Activated naive CD4-positive, alpha-beta T cell treated with anti-CD3 and anti-CD28 coated beads, Interleukin-2, amount 50 U/mL, for 72 hours (primary cell): Measurements from ENCODE around the gene CNKSR3. TPM values are rescaled to one million over a fixed set of nuclear protein-coding genes. Genes with fewer than 3 reads are reported as not detected.

Source experiments
- ATAC-seq, 2 donors: fragments of 150-1000 bp; cut with Tn5 transposase; 2 replicates each; pipeline ENCODE4 v1.10.0; 2021; ENCODE audit warnings: mild to moderate bottlenecking in 2 of 2, moderate library complexity in 2 of 2
- DNase-seq, 2 donors: peaks; one replicate each; pipeline ENCODE4 v3.0.0; 2021 to 2022; ENCODE audit warnings: low spot score in 2 of 2
- H3K27ac Mint-ChIP-seq, 2 donors: one replicate each; pipeline ENCODE4 v1.8.0; 2022; ENCODE audit warnings: mild to moderate bottlenecking in 2 of 2, mixed read lengths in 2 of 2
- H3K36me3 Mint-ChIP-seq, 2 donors: one replicate each; pipeline ENCODE4 v1.8.0; 2022; ENCODE audit warnings: mixed read lengths in 2 of 2
- H3K9me3 Mint-ChIP-seq, 2 donors: one replicate each; pipeline ENCODE4 v1.8.0; 2022; ENCODE audit warnings: mixed read lengths in 2 of 2
- total RNA-seq, 2 donors: library from RNA; stranded (reverse); gene quantifications; one replicate each; pipeline ENCODE4 v1.2.3, GENCODE V29; 2022

Gene CNKSR3
- total RNA-seq, 2 donors from 2014 or later, result 0.78 TPM; not detected in 1

DNA sequence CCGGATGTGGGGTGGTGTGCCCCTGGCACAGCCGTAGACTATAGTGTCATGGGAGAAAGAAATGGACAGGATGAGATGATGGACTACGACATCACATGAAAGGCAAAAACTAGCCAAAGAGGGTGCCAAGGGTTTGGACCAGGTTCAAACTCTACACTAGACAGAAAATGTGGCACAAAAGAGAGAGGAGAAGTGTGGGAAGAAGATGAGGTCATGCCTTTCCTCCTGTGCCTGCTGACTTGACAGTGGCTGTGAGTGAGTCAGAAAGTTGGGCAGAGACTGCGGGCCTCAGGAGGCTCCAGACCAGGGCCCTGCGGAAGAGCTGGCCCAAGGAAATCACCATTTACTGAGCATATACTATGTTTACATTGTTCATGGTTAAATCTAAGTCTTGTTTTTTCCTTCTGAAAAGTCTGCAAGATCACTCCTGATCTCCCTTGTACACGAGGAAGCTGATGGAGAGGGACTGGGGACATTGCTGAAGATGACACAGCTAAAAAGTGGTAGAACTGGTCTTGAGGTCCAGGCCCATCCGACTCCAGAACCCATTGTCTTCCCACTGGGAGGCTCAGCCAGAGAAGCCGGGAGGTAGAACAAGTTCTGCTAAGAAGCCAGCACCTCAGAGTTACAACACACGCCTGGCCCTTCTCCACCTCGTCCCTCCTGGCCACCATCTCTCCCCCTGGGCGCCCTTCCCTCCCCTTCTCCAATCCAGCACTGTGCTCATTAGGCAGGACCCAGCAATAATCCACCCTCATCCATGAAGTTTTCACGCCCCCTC lies 35.6 kb downstream of the CNKSR3 start:
- Mint-ChIP-seq H3K36me3 (no peaks in the 10 kb centered on the region), H3K9me3 (peaks cover 0 to 6% of the 10 kb centered on the region in 2 donors), H3K27ac (no peak overlapping the region)
- DNase-seq (no peak), ATAC-seq (no peak)

DNA sequence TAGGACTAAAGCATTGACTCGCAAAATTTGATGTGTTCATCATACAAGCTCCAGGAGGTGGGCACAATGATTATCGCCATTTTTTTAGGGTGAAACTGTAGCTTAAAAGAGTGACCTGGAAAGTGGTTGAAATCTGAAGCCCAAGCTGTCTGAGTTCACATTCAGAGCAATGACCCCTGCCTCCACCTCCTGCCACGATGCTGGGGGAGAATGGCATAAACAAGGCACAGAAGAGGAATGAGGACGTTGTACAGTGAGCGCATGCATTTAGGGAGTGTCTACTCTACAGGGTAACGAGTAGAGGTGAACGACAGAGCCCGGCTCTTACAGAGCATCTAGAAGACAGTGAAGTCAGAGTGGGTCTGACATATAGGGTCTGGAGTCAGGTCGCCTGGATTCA lies 37.2 kb downstream of the CNKSR3 start:
- Mint-ChIP-seq H3K36me3 (no peaks in the 10 kb centered on the region), H3K9me3 (peaks cover 0 to 6% of the 10 kb centered on the region in 2 donors), H3K27ac (no peak overlapping the region)
- ATAC-seq (no peak), DNase-seq (no peak)

DNA sequence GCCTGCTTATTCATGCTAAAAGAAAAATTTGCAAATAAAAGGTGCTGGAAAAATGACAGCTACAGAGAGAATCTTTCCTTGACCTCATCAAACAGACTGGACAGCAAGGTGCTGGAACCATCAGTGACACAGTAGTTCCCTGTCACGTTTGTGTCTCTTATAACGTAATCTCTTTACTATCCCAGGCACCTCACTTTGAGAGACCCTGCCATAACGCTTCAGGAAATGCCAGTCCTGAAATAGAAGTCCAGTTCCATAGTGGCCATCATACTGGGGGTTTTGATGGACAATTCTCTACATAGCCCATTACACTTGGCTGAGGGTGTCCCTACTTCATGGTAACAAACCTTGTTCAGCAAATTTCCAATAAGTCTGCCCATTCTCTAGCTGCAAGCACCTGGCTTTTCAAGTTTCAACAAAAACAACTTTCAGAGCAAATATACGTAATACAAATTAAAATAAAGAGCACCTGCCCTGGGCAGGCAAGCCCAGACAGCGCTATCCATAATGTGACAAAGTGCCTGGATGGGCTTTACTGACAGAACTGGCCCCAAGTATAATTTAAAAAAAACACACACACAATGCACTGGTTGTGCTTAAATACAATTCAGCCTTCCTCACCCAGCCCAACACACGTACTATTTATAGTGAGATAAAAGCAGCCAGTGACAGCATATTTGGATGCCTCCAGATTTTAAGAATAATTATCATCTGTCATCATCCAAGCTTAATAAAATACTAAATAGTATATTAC lies 38.7 kb downstream of the CNKSR3 start:
- no peak overlapping the region for H3K27ac Mint-ChIP-seq
- DNase-seq (no peak), ATAC-seq (no peak)
- peaks cover 0 to 6% of the 10 kb centered on the region in 2 donors for H3K9me3 Mint-ChIP-seq
- H3K36me3 Mint-ChIP-seq, result no peaks in the 10 kb centered on the region

DNA sequence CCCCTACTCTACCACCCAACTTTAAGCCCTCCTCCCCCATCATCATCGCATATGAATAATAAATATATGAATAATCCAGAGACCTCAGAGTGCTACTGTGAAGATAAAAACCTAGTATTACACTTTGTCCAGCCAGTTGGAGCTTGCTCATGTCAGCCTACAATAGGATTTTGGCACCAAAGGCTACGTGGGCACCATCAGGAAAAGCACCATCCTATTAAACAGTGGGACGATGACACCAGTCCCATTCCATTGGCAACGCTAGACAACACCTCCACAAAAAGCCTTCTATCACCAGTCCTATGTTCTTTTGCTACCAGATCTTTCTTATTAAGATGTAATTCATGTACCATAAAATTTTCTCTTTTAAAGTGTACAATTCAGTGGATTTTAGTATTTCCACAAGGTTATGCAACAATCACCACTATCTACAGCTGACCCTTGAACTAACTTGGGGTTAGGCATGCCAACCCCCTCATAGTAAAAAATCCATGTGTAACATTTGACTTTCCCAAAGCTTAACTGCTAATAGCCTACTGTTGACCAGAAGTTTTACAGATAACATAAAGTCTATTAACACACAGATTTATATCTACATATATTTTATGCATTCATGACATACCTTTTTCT lies 41.1 kb downstream of the CNKSR3 start:
- peaks cover 0 to 6% of the 10 kb centered on the region in 2 donors for H3K9me3 Mint-ChIP-seq
- no peak for ATAC-seq

DNA sequence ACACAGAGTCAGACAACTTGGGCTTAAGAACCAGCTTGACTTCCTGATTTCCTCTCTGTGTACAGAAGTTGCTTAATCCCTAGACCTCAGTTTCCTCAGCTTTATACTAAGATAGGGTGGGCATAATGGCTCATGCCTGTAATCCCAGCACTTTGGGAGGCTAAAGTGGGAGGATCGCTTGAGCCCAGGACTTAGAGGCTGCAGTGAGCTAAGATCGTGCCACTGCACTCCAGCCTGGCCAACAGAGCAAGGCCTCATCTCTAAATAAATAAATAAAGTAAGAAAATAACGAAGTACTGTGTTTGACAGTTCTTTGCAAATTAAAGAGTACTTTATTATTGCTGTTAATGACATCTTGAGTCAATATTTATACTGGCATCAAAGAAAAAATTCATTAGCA lies 41.7 kb downstream of the CNKSR3 start:
- peaks cover 0 to 6% of the 10 kb centered on the region in 2 donors for H3K9me3 Mint-ChIP-seq
- no peak for ATAC-seq
- no peaks in the 10 kb centered on the region for H3K36me3 Mint-ChIP-seq
- DNase-seq, result no peak
- H3K27ac Mint-ChIP-seq, result no peak overlapping the region

More for the DNA sequence above, 41.1 kb downstream of the CNKSR3 start:
- Mint-ChIP-seq H3K27ac (no peak overlapping the region), H3K36me3 (no peaks in the 10 kb centered on the region)
- DNase-seq, result no peak

DNA sequence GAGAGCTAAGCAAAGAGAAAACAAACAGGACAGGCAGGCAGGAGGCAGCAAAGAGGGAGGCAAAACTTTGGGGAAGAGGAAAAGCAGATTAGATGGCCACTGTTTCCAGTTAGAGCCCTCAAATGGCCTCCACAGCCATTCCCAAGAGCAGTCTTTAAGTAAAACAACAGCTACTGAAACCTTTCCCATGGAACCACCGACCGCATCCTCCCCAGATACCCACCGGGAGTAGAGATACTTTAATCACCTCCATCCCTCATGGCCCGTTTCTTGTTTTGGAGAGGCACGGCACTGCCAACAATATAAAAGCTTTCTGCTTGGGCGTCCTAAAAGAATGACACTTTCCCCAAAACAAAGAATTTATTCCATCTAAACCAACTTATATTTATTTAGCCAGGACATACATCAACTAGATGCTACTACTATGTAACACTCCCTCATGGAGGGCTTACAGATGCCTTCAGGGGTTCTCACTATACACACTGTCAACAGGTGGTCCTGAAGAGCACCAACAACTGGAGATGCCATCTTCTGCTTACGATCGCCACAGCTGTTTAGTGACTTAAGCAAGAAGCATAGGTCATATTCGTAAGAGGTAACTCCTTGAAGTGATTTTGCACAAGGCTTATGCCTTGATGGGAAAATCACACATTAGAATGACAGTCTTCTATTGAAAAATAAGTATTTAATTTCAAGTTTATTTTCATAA lies 43.4 kb downstream of the CNKSR3 start:
- ATAC-seq, result no peak
- no peak for DNase-seq
- Mint-ChIP-seq H3K27ac (no peak overlapping the region), H3K9me3 (peaks cover 0 to 6% of the 10 kb centered on the region in 2 donors), H3K36me3 (no peaks in the 10 kb centered on the region)

DNA sequence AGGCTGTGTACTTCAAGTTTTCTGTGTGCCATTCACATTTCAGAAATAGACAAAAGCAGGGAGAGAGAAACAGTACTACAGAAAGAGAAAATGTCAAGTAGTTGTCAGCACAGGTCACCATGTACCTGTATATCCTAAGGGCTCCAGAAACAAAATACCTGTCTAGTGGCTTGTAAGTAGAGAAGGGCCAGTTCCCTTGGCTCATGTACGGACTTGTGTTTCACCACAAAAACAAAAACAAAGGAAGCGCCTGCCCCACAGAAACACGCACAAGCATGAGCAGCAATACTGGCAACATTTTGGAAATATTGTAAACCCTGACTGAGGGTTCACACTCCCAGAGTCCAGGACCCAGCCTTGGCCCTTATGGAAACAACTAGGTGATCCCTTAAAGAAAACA lies 44.3 kb downstream of the CNKSR3 start:
- no peak for DNase-seq
- Mint-ChIP-seq H3K27ac (no peak overlapping the region), H3K9me3 (peaks cover 0 to 6% of the 10 kb centered on the region in 2 donors), H3K36me3 (no peaks in the 10 kb centered on the region)
- no peak for ATAC-seq

DNA sequence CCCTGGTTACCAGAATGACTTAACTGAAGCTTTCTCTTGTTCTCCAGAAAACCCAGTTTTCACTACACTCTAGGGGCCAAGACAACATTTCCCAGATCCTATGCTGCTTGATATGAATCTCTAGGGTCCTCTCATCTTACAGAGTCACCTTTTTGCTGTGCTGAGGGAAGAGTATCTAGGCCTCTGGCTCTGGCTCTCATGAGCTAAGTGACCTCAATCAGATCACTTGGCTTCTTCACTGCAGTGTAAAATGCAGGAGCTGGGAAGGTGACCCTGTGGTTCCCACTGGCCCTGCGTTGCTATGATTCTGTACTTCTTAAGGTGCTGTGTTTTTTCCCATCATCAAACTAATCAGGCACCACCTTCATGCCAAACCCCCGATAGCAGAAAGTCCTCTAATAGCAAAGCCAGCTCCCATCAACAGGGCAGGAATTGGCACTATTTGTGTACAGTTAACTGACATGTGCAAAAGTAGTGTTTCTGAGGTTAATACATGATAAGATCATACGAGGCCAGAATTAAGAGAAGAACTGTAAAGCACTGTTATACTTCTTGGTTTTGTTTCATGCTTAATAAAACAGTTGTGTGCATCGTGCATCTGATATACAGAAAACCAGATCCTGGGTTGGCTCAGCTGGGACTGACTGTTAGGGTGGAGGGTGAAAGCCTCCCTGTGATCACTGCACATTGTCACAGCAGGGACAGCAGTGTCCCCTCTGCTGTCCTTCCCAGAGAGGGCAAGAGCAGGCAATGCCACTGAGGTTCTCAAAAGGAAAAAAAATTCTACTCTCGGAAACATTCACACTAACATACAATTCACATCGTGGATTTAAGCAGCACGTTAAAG lies 46.7 kb downstream of the CNKSR3 start:
- no peaks in the 10 kb centered on the region for H3K36me3 Mint-ChIP-seq
- ATAC-seq (no peak), DNase-seq (no peak)
- H3K9me3 Mint-ChIP-seq, result no peaks in the 10 kb centered on the region
- H3K27ac Mint-ChIP-seq, result no peak overlapping the region

DNA sequence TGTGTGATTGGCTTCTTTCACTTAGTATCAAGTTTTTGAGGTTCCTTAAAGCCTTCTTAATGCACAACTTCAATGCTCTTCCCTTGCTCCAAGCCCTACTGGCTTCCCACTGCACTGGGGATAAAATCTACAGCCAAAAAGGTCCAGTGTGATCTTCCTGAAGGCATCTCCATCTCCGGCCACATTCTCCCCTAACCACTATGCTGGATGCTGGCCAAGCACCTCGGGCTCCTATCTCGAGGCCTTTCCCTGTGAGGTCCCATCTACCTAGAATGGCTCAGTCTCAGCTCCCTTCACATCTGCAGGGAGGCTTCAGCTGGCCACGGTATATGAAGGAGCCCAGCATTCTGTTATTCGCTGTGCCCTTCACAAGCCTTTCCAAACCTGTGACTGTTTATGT lies 48.1 kb downstream of the CNKSR3 start:
- no peak for DNase-seq
- H3K9me3 Mint-ChIP-seq, result no peaks in the 10 kb centered on the region
- ATAC-seq, result no peak
- H3K27ac Mint-ChIP-seq, result no peak overlapping the region
- no peaks in the 10 kb centered on the region for H3K36me3 Mint-ChIP-seq

DNA sequence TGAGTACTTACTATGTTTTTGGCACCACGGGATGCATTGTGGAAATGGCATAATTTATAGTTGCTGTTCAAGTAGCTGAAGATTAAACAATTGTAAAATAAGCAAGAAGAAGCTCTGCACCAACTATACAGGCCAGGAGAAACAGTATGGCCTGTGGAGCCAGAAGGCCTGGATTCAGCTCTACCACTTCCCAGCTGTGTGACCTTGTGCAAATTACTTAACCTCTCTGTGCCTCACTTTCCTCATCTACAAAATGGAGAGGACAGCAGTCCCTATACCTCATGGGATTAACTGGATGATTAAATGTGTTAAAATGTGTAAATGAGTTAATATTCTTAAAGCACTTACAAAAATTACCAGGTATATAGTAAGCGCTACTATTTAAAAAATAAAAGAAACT lies 49.1 kb downstream of the CNKSR3 start:
- H3K9me3 Mint-ChIP-seq, result no peaks in the 10 kb centered on the region
- no peak overlapping the region for H3K27ac Mint-ChIP-seq
- no peak for DNase-seq
- H3K36me3 Mint-ChIP-seq, result no peaks in the 10 kb centered on the region
- ATAC-seq, result no peak

DNA sequence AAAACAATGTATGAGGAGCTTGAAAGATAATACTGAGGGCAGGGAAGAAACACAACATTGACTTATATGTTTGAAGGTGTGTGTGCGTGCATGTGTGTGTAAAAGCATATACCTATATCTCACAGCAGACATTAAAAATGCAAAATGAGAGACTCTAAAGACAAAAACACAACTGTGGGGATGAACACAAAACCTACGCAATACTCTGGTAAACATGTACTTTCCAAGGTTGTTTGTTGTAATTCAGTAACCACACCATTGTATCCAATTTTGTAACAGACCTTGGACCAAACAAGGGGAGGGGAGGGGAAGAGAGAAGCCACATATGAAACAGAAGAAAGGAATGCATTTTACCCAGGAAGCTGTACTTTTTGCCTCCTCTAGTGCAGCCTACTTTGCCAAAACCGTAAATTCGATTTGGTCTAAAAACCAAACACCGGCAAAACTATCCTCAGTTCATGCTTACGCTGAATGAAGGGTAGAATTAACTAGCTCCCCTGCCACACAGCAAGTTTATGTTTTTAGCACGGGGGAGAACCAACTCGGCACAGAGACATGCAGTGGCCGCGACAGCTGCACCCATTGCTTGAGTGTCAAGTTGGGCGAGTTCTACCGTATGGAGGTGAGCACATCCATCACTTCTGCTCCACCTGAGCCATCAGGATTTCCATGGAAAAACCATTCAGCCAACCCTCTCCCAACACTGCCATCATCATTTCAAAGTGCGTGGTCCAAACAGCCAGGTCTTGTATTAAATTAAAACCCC lies 50.0 kb downstream of the CNKSR3 start:
- no peaks in the 10 kb centered on the region for H3K36me3 Mint-ChIP-seq
- H3K9me3 Mint-ChIP-seq, result no peaks in the 10 kb centered on the region
- H3K27ac Mint-ChIP-seq, result no peak overlapping the region
- no peak for DNase-seq
- no peak for ATAC-seq

DNA sequence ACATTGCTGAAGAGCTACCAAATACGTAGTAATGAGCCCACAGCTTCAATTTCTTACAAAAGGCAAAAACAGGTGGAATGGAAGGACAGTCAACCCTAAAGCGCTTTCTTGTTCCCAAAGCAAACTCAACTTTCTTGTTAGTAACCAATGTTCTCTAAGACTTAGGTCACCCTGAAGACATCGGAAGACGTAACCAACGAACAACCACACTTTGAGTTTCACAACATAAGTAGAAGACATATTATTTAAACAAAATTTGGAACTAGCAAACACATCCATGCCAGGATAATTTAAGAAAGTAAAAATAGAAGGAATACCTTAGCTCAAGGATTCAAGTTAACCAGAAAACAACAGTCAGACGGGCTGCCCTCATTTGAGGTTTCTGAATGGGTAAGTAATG lies 51.0 kb downstream of the CNKSR3 start:
- ATAC-seq (no peak), DNase-seq (no peak)
- no peaks in the 10 kb centered on the region for H3K9me3 Mint-ChIP-seq
- peak overlapping the region in 1 of 2 donors; percentile 51 for H3K27ac Mint-ChIP-seq
- H3K36me3 Mint-ChIP-seq, result no peaks in the 10 kb centered on the region

DNA sequence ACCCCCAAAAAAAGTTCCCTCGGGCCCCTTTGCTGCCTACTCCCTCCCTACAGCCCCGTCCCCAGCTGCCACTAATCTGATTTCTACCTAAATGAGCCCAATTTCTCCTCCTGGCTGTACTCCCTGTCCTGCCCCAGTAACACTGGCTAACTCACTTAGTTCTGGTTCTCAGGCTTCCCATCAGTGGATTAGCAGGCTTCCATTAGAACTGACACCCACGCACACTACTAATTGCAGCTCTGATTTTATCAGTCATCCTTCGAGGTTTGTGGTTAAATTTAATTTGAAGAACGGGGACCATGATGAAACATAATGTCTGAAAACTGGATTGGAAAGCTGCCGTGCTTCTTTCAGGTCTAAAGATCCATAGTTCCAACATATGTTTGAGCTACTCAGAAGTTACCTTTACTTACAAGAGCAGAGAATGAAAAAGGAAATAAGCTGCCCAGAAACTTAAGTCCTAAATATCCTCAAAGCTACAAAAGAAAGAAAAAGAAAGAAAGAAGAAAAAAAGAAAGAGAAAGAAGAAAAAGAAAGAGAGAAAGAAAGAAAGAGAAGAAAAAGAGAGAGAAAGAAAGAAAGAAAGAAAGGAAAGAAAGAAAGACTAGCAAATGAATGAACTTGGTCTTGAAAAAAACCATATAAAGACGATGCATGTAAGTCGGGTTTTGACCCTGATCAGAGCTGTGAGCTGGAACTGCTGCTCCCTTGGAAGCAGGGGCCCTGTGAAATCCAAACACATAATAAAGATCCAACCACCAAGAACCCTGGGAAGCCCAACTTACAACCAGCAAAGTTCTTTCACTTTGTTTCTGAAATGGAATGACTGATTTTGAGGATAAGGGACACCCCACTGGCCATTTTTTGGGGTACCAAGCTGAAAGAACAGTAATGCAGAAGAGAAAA lies 51.7 kb downstream of the CNKSR3 start:
- no peak for ATAC-seq
- no peak for DNase-seq
- no peaks in the 10 kb centered on the region for H3K9me3 Mint-ChIP-seq
- no peaks in the 10 kb centered on the region for H3K36me3 Mint-ChIP-seq
- peak overlapping the region in 1 of 2 donors; percentile 51 for H3K27ac Mint-ChIP-seq

DNA sequence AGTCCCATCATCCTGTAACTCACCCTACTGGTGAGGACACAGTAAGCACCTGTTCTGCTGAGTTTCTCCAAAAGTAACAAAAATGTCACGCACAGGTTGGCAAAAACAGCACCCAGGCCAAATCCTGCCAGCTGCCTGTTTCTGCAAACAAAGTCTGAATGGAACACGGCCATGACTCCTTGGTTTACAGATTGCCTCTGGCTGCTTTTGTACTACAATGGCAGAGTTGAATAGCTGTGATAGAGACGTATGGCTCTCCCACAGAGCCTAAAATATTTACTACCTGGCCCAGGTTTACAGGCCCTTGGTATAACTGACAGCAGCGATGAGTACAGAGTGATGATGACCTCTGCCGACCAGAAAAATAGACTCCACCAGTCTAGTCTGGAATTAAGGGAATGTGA lies 52.6 kb downstream of the CNKSR3 start:
- H3K9me3 Mint-ChIP-seq, result no peaks in the 10 kb centered on the region
- no peaks in the 10 kb centered on the region for H3K36me3 Mint-ChIP-seq
- H3K27ac Mint-ChIP-seq, result peak overlapping the region in 1 of 2 donors; percentile 35
- DNase-seq (no peak), ATAC-seq (no peak)
